ENCODE data around the gene CMSS1. TPM values are rescaled to one million over a fixed set of nuclear protein-coding genes. Genes with fewer than 3 reads are reported as not detected.

Gene CMSS1
- total and polyA plus RNA-seq, 5 donors from 2014 or later: 20.5 to 34.0 (median 22.0) TPM

DNA sequence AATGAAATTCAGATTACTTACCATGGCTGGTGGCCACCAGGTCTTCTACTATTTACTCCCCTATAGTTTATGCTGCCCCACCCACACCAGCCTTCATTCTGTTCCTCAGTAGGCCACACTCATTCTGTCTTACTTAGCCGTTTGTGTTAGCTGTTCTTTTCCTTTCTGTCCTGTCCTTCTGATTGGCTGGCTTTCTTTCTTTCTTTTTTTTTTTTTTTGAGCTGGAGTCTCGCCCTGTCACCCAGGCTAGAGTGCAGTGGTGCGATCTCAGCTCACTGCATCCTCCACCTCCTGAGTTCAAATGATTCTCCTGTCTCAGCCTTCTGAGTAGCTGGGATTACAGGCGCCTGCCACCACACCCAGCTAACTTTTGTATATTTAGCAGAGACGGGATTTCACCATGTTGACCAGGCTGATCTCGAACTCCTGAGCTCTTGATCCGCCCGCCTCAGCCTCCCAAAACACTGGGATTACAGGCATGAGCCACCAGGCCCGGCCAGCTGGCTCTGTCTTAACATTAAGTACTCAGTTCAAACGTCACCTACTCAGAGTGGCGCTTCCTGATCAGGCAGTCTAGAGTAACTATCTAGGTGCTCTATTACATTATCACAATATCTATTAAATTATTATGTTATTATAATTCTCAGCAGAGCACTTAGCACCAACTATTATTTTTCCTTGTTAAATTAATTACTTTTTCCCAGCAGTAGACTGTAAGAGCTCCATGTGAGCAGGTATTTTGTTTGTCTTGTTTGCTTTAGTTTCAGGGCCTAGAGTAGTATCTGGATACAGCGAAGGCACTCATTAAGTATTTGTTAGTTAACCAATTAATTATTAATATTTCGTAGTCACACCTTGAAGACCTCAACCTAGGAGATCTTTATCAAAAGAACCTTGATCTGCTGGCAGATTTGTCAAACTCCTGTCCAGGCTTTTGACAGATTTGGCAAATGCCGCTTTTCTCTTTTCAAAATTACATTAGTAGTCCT lies 6.4 kb downstream of the CMSS1 start:
- no peaks in the 10 kb centered on the region for H3K9me3 Mint-ChIP-seq
- peak overlapping the region in 1 of 4 donors; percentile 1 for H3K4me3 Mint-ChIP-seq
- no peaks in the 10 kb centered on the region for H3K36me3 ChIP-seq (ENCODE audit: control insufficient read depth, insufficient read depth, low read length)
- no peaks in the 10 kb centered on the region for H3K36me3 Mint-ChIP-seq
- no peaks in the 10 kb centered on the region for H3K27me3 Mint-ChIP-seq
- peaks cover 3% of the 10 kb centered on the region for H3K4me1 ChIP-seq (ENCODE audit: control insufficient read depth, insufficient read depth, low read length, poor library complexity, severe bottlenecking)
- H3K9me3 ChIP-seq (ENCODE audit: control insufficient read depth in 2 of 2, low read length in 2 of 2): no peaks in the 10 kb centered on the region
- H3K27me3 ChIP-seq (ENCODE audit: control insufficient read depth, insufficient read depth, low read length): no peaks in the 10 kb centered on the region
- DNase-seq: no peak
- no peak for ATAC-seq (ENCODE audit: low read depth in 2 of 2)
- no peak overlapping the region for H3K27ac ChIP-seq (ENCODE audit: insufficient read depth, low read length, poor library complexity, severe bottlenecking)
- peak overlapping the region in 1 of 3 donors; percentile 13 for H3K27ac Mint-ChIP-seq
- H3K4me3 ChIP-seq (ENCODE audit: low read depth, low read length): no peak overlapping the region
- H3K4me1 Mint-ChIP-seq: peaks cover 19 to 43% (median 32%) of the 10 kb centered on the region in 4 donors

DNA sequence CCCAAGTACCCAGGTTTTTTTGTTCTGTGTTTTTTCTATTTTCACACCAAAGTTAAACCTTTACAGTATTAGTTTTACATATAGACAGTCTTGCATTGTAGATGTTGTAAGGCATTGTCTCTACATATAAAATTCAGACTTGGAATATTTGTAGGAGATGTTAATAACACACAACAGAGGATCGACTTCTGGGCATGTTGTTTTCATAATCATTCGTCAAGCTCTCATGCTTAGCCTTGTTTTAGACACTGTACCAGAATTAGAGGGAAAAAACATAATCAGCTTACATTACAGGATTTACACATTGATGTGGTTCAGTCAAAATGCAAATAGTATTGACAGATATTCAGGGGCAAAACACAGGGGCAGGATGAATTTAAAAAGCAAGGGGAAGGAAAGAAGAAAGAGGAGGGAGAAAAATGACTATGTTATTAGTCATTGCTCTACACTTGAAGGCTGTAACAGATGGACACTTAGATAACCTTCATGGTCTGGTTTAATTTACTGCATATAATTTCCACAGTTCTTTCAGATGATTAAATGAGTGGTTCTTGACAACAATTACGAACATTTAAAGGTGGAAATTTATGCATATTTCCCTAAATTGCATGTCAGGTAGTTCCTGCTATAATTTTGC lies 7.5 kb downstream of the CMSS1 start:
- H3K9me3 Mint-ChIP-seq: no peaks in the 10 kb centered on the region
- H3K9me3 ChIP-seq (ENCODE audit: control insufficient read depth in 2 of 2, low read length in 2 of 2): no peaks in the 10 kb centered on the region
- H3K27ac Mint-ChIP-seq: peak overlapping the region in 1 of 3 donors; percentile 8
- DNase-seq (no peak), ATAC-seq (ENCODE audit: low read depth in 2 of 2) (no peak)
- no peaks in the 10 kb centered on the region for H3K27me3 Mint-ChIP-seq
- H3K36me3 ChIP-seq (ENCODE audit: control insufficient read depth, insufficient read depth, low read length): no peaks in the 10 kb centered on the region
- H3K36me3 Mint-ChIP-seq: no peaks in the 10 kb centered on the region
- H3K27me3 ChIP-seq (ENCODE audit: control insufficient read depth, insufficient read depth, low read length): no peaks in the 10 kb centered on the region
- H3K4me1 Mint-ChIP-seq: peaks cover 15 to 38% (median 27%) of the 10 kb centered on the region in 4 donors
- no peaks in the 10 kb centered on the region for H3K4me1 ChIP-seq (ENCODE audit: control insufficient read depth, insufficient read depth, low read length, poor library complexity, severe bottlenecking)
- no peak overlapping the region for H3K4me3 Mint-ChIP-seq
- H3K4me3 ChIP-seq (ENCODE audit: low read depth, low read length): no peak overlapping the region
- no peak overlapping the region for H3K27ac ChIP-seq (ENCODE audit: insufficient read depth, low read length, poor library complexity, severe bottlenecking)

GRCh38 chr3:99829844-99830243 lies 12.2 kb downstream of the CMSS1 start:
- Histone ChIP-seq H3K9me3 (ENCODE audit: control insufficient read depth in 2 of 2, low read length in 2 of 2) (no peaks in the 10 kb centered on the region), H3K36me3 (ENCODE audit: control insufficient read depth, insufficient read depth, low read length) (no peaks in the 10 kb centered on the region), H3K27me3 (ENCODE audit: control insufficient read depth, insufficient read depth, low read length) (no peaks in the 10 kb centered on the region), H3K4me1 (ENCODE audit: control insufficient read depth, insufficient read depth, low read length, poor library complexity, severe bottlenecking) (no peaks in the 10 kb centered on the region), H3K4me3 (ENCODE audit: low read depth, low read length) (no peak overlapping the region), H3K27ac (ENCODE audit: insufficient read depth, low read length, poor library complexity, severe bottlenecking) (no peak overlapping the region)
- H3K4me1 Mint-ChIP-seq: peaks cover 4 to 17% (median 10%) of the 10 kb centered on the region in 4 donors
- no peaks in the 10 kb centered on the region for H3K36me3 Mint-ChIP-seq
- ATAC-seq (ENCODE audit: low read depth in 2 of 2) (no peak), DNase-seq (no peak)
- no peak overlapping the region for H3K27ac Mint-ChIP-seq
- no peak overlapping the region for H3K4me3 Mint-ChIP-seq
- no peaks in the 10 kb centered on the region for H3K9me3 Mint-ChIP-seq
- H3K27me3 Mint-ChIP-seq: no peaks in the 10 kb centered on the region

DNA sequence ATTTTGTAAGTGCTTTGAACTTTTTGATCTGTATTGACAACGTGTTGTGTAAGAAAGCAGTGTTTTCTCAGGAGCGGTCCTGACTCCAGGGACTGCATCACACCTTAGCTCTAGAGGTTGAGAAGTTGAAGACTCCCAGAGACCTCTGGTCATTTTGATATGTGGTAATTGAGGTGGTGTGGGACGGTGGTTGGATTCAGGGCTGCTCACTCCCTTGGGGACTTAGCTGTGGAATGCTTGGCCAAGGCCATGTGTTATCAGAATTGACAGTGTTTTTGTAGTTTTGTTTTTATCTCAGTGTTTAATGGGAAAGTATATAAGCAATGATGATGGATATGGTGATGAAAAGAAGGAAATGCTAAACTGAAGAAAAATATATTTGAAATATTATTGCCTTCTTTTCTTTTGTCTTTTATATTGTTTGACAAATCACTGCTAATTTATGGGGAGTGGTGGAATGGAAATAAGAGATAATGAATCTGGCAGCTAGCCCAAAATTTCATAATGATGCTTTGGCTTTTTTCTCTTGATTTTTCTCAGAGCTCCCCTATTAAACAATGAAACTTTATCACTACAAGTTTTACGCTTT lies 16.0 kb downstream of the CMSS1 start:
- H3K4me3 ChIP-seq (ENCODE audit: low read depth, low read length): no peak overlapping the region
- H3K27ac ChIP-seq (ENCODE audit: insufficient read depth, low read length, poor library complexity, severe bottlenecking): no peak overlapping the region
- Mint-ChIP-seq H3K4me1 (peaks cover 0 to 8% (median 4%) of the 10 kb centered on the region in 4 donors), H3K9me3 (no peaks in the 10 kb centered on the region), H3K36me3 (no peaks in the 10 kb centered on the region), H3K4me3 (no peak overlapping the region), H3K27ac (no peak overlapping the region), H3K27me3 (no peaks in the 10 kb centered on the region)
- ATAC-seq (ENCODE audit: low read depth in 2 of 2) (no peak), DNase-seq (no peak)
- no peaks in the 10 kb centered on the region for H3K9me3 ChIP-seq (ENCODE audit: control insufficient read depth in 2 of 2, low read length in 2 of 2)
- H3K4me1 ChIP-seq (ENCODE audit: control insufficient read depth, insufficient read depth, low read length, poor library complexity, severe bottlenecking): no peaks in the 10 kb centered on the region
- H3K27me3 ChIP-seq (ENCODE audit: control insufficient read depth, insufficient read depth, low read length): no peaks in the 10 kb centered on the region
- H3K36me3 ChIP-seq (ENCODE audit: control insufficient read depth, insufficient read depth, low read length): no peaks in the 10 kb centered on the region

GRCh38 chr3:99834211-99834957 lies 16.7 kb downstream of the CMSS1 start:
- no peak overlapping the region for H3K27ac Mint-ChIP-seq
- H3K36me3 Mint-ChIP-seq: no peaks in the 10 kb centered on the region
- H3K9me3 Mint-ChIP-seq: no peaks in the 10 kb centered on the region

DNA sequence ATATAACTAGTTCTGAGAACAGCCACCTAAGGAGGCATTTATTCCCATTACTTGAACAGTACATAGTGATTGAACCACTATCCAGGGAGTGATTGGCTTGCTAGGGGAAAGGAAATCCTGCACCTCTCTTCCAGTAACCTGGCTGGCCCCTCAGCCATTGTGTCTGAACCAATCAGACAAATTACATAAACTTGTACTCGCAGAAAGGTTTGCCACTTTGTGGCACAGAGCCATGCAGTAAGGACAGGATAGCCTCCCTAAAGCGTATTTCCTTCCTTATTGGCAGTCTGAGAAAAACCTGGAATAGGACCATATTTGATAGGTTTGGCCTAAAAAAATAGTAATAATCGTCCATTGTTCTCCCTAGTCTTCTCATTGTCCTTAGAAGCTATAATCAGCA lies 19.0 kb downstream of the CMSS1 start:
- no peak for ATAC-seq (ENCODE audit: low read depth in 2 of 2)
- Histone ChIP-seq H3K9me3 (ENCODE audit: control insufficient read depth in 2 of 2, low read length in 2 of 2) (no peaks in the 10 kb centered on the region), H3K36me3 (ENCODE audit: control insufficient read depth, insufficient read depth, low read length) (no peaks in the 10 kb centered on the region)

More at GRCh38 chr3:99834211-99834957, 16.7 kb downstream of the CMSS1 start:
- peaks cover 0 to 6% (median 3%) of the 10 kb centered on the region in 4 donors for H3K4me1 Mint-ChIP-seq
- H3K27me3 ChIP-seq (ENCODE audit: control insufficient read depth, insufficient read depth, low read length): no peaks in the 10 kb centered on the region
- H3K27ac ChIP-seq (ENCODE audit: insufficient read depth, low read length, poor library complexity, severe bottlenecking): no peak overlapping the region
- no peak overlapping the region for H3K4me3 Mint-ChIP-seq
- no peaks in the 10 kb centered on the region for H3K9me3 ChIP-seq (ENCODE audit: control insufficient read depth in 2 of 2, low read length in 2 of 2)
- no peak overlapping the region for H3K4me3 ChIP-seq (ENCODE audit: low read depth, low read length)
- no peaks in the 10 kb centered on the region for H3K4me1 ChIP-seq (ENCODE audit: control insufficient read depth, insufficient read depth, low read length, poor library complexity, severe bottlenecking)
- H3K27me3 Mint-ChIP-seq: no peaks in the 10 kb centered on the region
- ATAC-seq (ENCODE audit: low read depth in 2 of 2) (no peak), DNase-seq (no peak)
- H3K36me3 ChIP-seq (ENCODE audit: control insufficient read depth, insufficient read depth, low read length): no peaks in the 10 kb centered on the region

GRCh38 chr3:99837715-99838114 lies 20.1 kb downstream of the CMSS1 start:
- H3K27me3 ChIP-seq (ENCODE audit: control insufficient read depth, insufficient read depth, low read length): no peaks in the 10 kb centered on the region
- no peak overlapping the region for H3K4me3 ChIP-seq (ENCODE audit: low read depth, low read length)
- Mint-ChIP-seq H3K4me1 (peaks cover 0 to 12% (median 0%) of the 10 kb centered on the region in 4 donors), H3K4me3 (no peak overlapping the region), H3K27me3 (no peaks in the 10 kb centered on the region), H3K36me3 (no peaks in the 10 kb centered on the region), H3K27ac (no peak overlapping the region), H3K9me3 (no peaks in the 10 kb centered on the region)
- H3K9me3 ChIP-seq (ENCODE audit: control insufficient read depth in 2 of 2, low read length in 2 of 2): no peaks in the 10 kb centered on the region
- H3K36me3 ChIP-seq (ENCODE audit: control insufficient read depth, insufficient read depth, low read length): no peaks in the 10 kb centered on the region
- ATAC-seq (ENCODE audit: low read depth in 2 of 2) (no peak), DNase-seq (no peak)
- no peaks in the 10 kb centered on the region for H3K4me1 ChIP-seq (ENCODE audit: control insufficient read depth, insufficient read depth, low read length, poor library complexity, severe bottlenecking)
- no peak overlapping the region for H3K27ac ChIP-seq (ENCODE audit: insufficient read depth, low read length, poor library complexity, severe bottlenecking)

More for the DNA sequence above, 19.0 kb downstream of the CMSS1 start:
- H3K4me1 Mint-ChIP-seq: peaks cover 0 to 12% (median 0%) of the 10 kb centered on the region in 4 donors
- H3K9me3 Mint-ChIP-seq: no peaks in the 10 kb centered on the region
- H3K27me3 ChIP-seq (ENCODE audit: control insufficient read depth, insufficient read depth, low read length): no peaks in the 10 kb centered on the region
- no peak overlapping the region for H3K27ac ChIP-seq (ENCODE audit: insufficient read depth, low read length, poor library complexity, severe bottlenecking)
- H3K27me3 Mint-ChIP-seq: no peaks in the 10 kb centered on the region
- DNase-seq: no peak
- no peak overlapping the region for H3K27ac Mint-ChIP-seq
- no peak overlapping the region for H3K4me3 ChIP-seq (ENCODE audit: low read depth, low read length)
- H3K4me3 Mint-ChIP-seq: no peak overlapping the region
- H3K4me1 ChIP-seq (ENCODE audit: control insufficient read depth, insufficient read depth, low read length, poor library complexity, severe bottlenecking): no peaks in the 10 kb centered on the region
- no peaks in the 10 kb centered on the region for H3K36me3 Mint-ChIP-seq

Data from CD4-positive, CD25-positive, alpha-beta regulatory T cell (primary cell).